GM12864 (cell line): Measurements from ENCODE around the gene RPLP2.

Source experiments
- DNase-seq: peaks from one replicate; pipeline ENCODE4 v3.0.0-alpha.2; 2011; ENCODE audit warnings: low read depth
- H3K4me3 ChIP-seq: 2 replicates; pipeline ENCODE4 v1.5.1; 2011; ENCODE audit warnings: mild to moderate bottlenecking, low read depth, low read length, control low read depth
- TF ChIP-seq, protein P1 (sequence below): IDR thresholded peaks from 2 replicates; pipeline ENCODE4 v1.5.1; 2011; ENCODE audit warnings: low read depth, mild to moderate bottlenecking, moderate library complexity, low read length, control low read depth, inconsistent platforms; ENCODE audit errors: missing control alignments

RPLP2 gene

DNA sequence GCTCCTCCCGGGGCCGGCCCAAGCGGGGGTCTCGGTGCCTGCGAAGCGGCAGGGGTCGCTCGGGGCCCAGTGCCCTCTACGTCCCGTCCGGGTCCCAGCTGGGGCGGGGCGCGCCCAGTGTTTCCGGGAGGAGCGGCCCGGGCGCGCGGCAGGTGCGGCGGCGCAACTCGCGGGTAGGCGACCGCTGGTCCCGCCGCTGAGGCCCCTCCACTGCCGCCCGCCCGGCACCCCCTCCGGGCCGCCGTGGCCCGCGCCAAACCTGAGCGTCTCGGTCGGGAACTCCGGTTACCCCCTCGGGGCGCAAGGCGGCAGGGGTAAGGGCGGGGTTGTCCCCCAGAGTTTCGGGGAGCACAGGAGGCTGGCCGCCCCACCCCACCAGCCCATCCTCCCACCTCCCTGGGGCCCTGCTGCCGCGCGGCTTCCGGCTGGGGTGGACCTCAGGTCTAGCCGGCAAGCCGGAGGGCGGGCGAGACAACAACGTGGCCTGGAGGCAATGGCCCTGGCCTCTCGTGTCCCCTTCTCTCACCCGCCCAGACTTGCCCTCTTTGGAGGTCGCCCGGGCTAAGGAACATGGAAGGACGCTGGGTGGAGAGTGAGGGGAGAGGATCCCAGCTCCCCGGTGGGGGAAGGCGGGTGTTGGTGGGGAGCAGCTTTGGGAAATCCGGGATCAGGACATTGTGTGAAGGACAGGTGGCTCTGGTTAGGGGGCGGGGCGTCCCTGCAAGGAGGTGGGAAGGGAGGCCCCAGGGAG lies 17.6 kb downstream of the RPLP2 start:
- DNase-seq: no peak
- TF ChIP-seq, protein P1, sequence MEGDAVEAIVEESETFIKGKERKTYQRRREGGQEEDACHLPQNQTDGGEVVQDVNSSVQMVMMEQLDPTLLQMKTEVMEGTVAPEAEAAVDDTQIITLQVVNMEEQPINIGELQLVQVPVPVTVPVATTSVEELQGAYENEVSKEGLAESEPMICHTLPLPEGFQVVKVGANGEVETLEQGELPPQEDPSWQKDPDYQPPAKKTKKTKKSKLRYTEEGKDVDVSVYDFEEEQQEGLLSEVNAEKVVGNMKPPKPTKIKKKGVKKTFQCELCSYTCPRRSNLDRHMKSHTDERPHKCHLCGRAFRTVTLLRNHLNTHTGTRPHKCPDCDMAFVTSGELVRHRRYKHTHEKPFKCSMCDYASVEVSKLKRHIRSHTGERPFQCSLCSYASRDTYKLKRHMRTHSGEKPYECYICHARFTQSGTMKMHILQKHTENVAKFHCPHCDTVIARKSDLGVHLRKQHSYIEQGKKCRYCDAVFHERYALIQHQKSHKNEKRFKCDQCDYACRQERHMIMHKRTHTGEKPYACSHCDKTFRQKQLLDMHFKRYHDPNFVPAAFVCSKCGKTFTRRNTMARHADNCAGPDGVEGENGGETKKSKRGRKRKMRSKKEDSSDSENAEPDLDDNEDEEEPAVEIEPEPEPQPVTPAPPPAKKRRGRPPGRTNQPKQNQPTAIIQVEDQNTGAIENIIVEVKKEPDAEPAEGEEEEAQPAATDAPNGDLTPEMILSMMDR: no peak
- peak overlapping the region; percentile 70 for H3K4me3 ChIP-seq

DNA sequence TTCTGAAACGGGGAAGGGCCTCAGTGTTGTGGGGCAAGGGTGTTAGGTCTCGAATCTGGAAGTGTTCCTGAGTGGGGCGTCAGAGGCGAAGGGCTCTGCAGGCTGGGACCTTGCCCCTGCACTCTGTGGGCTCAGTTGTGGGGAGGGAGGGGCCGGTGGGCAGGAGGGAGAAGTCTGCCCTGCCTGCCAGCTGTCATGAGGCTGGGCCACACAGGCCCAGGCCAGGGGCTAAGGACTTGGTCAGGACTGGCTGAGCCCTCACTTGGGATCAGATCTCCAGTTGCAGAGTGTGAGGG lies 18.1 kb downstream of the RPLP2 start, which contains the start of gene CRACR2B:
CRACR2B (plus strand) TSS at position 23 of the 296 bp plus-strand sequence. CDS start 689 bp downstream, outside the sequence.
- TF ChIP-seq, protein P1: no peak
- DNase-seq: no peak
- peak within 1 kb of the TSS; percentile 70 for H3K4me3 ChIP-seq

DNA sequence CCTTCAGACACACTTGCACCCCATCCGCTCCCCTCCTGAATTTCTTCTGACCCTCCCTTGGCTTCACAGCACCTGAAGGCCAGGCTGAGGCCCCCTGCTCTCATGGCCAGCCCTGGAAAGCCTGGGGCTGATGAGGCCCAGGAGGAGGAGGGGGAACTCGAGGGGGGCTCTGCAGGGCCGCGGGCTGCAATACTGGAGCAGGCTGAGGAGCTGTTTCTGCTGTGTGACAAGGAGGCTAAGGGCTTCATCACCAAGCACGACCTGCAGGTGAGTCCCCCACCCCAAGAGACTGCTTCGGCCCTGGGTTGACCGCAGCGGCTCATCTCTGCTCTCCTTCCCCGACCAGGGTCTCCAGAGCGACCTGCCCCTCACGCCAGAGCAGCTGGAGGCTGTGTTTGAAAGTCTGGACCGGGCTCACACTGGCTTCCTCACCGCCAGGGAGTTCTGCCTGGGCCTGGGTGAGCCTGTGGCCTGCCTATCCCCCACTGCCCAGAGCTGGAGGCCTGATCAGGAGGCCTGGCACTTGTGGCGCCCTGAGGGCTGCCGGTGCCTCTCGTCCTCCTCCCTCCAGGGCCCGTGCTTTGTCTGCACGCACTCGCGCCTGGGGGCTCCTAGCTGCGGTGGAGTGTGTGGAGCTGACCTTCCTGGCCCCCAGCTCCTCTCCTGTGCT lies 18.9 kb downstream of the RPLP2 start:
- DNase-seq: no peak
- TF ChIP-seq, protein P1: no peak
- H3K4me3 ChIP-seq: no peak overlapping the region

DNA sequence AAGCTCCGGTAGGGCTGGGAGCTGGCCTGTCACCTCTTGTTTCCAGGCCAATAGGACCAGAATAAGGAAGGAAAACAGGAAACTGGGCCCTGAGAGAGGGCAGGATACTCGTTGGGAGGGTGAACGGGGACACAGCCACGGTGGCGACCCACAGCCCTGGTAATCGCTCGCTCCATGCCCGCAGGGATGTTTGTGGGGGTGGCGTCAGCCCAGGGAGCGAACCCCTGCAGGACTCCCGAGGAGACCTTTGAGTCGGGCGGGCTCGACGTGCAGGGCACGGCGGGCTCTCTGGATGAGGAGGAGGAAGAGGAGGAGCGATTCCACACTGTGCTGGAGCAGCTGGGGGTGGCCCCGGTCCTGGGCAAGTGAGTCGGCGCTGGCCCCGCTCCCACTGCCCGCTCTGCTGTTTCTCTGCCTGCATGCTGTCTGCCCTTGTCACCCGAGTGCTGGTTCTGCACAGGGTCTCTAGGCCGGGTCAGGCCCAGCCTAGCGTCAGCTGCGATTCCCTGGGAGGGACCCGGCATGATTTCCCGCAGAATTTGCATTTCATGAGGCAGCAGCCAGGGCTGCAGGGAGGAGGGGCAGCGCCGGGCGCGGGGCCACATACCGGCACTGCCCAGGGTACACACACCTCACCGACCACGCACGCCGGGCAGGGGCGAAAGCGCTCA lies 19.5 kb downstream of the RPLP2 start:
- peak overlapping the region; percentile 30 for H3K4me3 ChIP-seq
- no peak for DNase-seq
- TF ChIP-seq, protein P1: no peak

DNA sequence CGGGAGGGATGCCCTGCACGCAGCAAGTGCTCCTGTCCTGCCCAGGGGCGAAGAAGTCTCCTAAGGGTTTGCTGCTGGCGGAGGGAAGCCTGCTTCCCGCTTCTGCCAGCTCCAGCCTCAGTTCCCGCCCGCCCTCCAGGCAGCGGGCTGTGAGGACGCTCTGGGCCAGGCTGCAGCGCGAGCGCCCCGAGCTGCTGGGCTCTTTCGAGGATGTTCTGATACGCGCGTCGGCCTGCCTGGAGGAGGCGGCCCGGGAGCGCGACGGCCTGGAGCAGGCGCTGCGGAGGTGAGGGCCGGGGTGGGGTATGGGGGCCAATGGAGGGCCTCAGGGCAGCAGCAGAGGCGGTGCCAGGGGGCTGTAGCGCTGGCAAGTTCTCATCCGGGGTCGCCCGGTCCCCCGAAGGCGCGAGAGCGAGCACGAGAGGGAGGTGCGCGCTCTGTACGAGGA lies 20.1 kb downstream of the RPLP2 start:
- TF ChIP-seq, protein P1: no peak
- no peak for DNase-seq
- peak overlapping the region; percentile 30 for H3K4me3 ChIP-seq

DNA sequence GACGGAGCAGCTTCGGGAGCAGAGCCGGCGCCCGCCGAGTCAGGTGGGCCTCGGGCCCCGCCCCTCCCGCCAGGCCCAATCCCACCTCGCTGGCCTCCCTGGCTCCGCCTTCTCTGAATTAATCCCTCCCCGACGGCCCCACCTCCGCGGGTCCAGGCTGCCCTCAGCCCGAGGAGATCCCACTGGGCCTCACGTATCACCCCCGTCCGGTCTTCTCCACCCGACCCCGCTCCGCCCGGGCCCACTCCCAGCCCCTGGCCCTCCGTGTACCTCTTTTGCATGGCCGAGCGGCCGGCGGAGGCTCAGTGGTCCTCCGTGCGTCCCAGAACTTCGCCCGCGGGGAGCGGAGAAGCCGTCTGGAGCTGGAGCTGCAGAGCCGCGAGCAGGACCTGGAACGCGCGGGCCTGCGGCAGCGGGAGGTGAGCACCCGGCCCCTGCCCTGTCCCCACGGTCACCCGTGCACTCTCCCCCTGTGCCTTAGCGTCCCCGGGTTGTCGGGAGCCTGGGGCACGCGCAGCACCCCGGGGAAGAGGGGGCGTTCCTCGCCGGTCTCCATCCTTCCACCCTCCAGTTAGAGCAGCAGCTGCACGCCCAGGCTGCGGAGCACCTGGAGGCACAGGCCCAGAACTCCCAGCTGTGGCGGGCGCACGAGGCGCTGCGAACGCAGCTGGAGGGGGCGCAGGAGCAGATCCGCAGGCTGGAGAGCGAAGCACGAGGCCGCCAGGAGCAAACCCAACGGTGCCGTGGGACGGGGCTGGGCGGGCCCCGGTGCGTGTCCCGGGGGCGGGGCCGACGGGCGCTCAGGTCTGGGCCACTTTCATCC lies 20.7 kb downstream of the RPLP2 start:
- TF ChIP-seq, protein P1: no peak
- H3K4me3 ChIP-seq: peak overlapping the region; percentile 30
- no peak for DNase-seq
